A549 (cell line): ENCODE data around the gene HSD17B3. TPM values are rescaled to one million over a fixed set of nuclear protein-coding genes. Genes with fewer than 3 reads are reported as not detected.

ENCODE experiments used
- ATAC-seq, 2 experiments: fragments of 200-7000 bp in 1 of 2; fragments of >200 bp in 1 of 2; cut with Nextera tagmentation in 1 of 2; cut with Tn5 transposase in 1 of 2; 3 replicates each; pipeline versions ENCODE4 v1.8.0 to v1.9.1; 2018 to 2020; ENCODE audit warnings: mild to moderate bottlenecking in 1 of 2, moderate library complexity in 1 of 2
- CTCF ChIA-PET: fragments of 300-600 bp; sonication (Branson Sonifier 250); formaldehyde crosslinking; extraction: SDS; loops from one replicate; lab custom pipeline; 2021; ENCODE audit warnings: antibody characterized with exemption, inconsistent platforms; lab: Yijun Ruan, JAX
- POLR2A ChIA-PET: fragments of 350-600 bp; formaldehyde crosslinking; extraction: SDS; loops from one replicate; lab custom pipeline; 2021; ENCODE audit warnings: antibody characterized with exemption, inconsistent platforms; lab: Yijun Ruan, JAX
- DNase-seq, 2 experiments: peaks; one replicate each; pipeline versions ENCODE4 v3.0.0 to v3.0.0-alpha.2; 2011 to 2016; ENCODE audit warnings: low read depth in 1 of 2, low spot score in 1 of 2
- FAIRE-seq: peaks from 2 replicates; lab custom pipeline; 2011; peaks lifted over from hg19 to GRCh38; lab: Jason Lieb, UNC
- H3K27ac ChIP-seq, 2 experiments: fragments of >200 bp; sonication (Bioruptor Twin); formaldehyde crosslinking; 3 replicates each; pipeline ENCODE4 v1.5.1; 2016 to 2017
- H3K4me1 ChIP-seq: fragments of >200 bp; sonication (Bioruptor Twin); formaldehyde crosslinking; 3 replicates; pipeline ENCODE4 v1.6.1; 2016
- H3K4me2 ChIP-seq: fragments of >200 bp; sonication (Bioruptor Twin); formaldehyde crosslinking; 3 replicates; pipeline ENCODE4 v1.6.1; 2016
- H3K4me3 ChIP-seq: fragments of >200 bp; sonication (Bioruptor Twin); formaldehyde crosslinking; 3 replicates; pipeline ENCODE4 v1.5.1; 2016
- H3K9me3 ChIP-seq: fragments of >200 bp; sonication (Bioruptor Twin); formaldehyde crosslinking; 3 replicates; pipeline ENCODE4 v1.6.1; 2016
- BHLHE40 ChIP-seq: IDR thresholded peaks from 2 replicates; pipeline ENCODE4 v1.6.1; 2012; ENCODE audit warnings: low read depth, low read length, inconsistent platforms
- CBX8 ChIP-seq: fragments of 200-600 bp; sonication (generic); IDR thresholded peaks from 2 replicates; pipeline ENCODE4 v1.6.1; 2016
- CEBPB ChIP-seq, 2 experiments: fragments of >200 bp in 1 of 2; sonication (Bioruptor Twin) in 1 of 2; formaldehyde crosslinking in 1 of 2; IDR thresholded peaks; 2 replicates each; pipeline ENCODE4 v1.6.1; 2012 to 2016
- ESRRA ChIP-seq: fragments of 150-350 bp; IDR thresholded peaks from 2 replicates; pipeline ENCODE4 v1.6.1; 2014; ENCODE audit warnings: mild to moderate bottlenecking, low read length, borderline replicate concordance
- FOSL2 ChIP-seq, 2 experiments: fragments of 450-650 bp in 1 of 2; fragments of >200 bp in 1 of 2; sonication (Bioruptor Twin) in 1 of 2; formaldehyde crosslinking; IDR thresholded peaks; 2 replicates each; pipeline versions ENCODE4 v1.5.0 to v1.6.1; 2016 to 2020; ENCODE audit warnings: mild to moderate bottlenecking in 1 of 2, moderate library complexity in 1 of 2
- HDAC2 ChIP-seq: fragments of 200-600 bp; sonication (generic); IDR thresholded peaks from 2 replicates; pipeline ENCODE4 v1.6.1; 2016
- HOXB13 ChIP-seq: fragments of 250-450 bp; sonication (Bioruptor Pico); IDR thresholded peaks from 2 replicates; pipeline ENCODE4 v1.5.0; 2020; ENCODE audit warnings: low read depth, mild to moderate bottlenecking, moderate library complexity
- KDM1A ChIP-seq: fragments of 200-600 bp; sonication (generic); IDR thresholded peaks from 2 replicates; pipeline ENCODE4 v1.6.1; 2016; ENCODE audit warnings: low read depth, mild to moderate bottlenecking
- MYC ChIP-seq: IDR thresholded peaks from 2 replicates; pipeline ENCODE4 v1.6.1; 2012; ENCODE audit warnings: mild to moderate bottlenecking, inconsistent platforms, low read length, improper control_type of control experiment, borderline replicate concordance
- PHF8 ChIP-seq: fragments of 200-600 bp; sonication (generic); IDR thresholded peaks from 2 replicates; pipeline ENCODE4 v1.6.1; 2016; ENCODE audit warnings: low read depth, mild to moderate bottlenecking, antibody characterized with exemption, moderate library complexity, borderline replicate concordance
- POLR2AphosphoS2 ChIP-seq: conservative IDR thresholded peaks from 2 replicates; pipeline ENCODE4 v1.6.1; 2012; ENCODE audit warnings: low read length, improper control_type of control experiment, inconsistent platforms
- RAD21 ChIP-seq, 2 experiments: fragments of >200 bp in 1 of 2; sonication (Bioruptor Twin) in 1 of 2; formaldehyde crosslinking in 1 of 2; IDR thresholded peaks in 1 of 2; conservative IDR thresholded peaks in 1 of 2; 2 replicates in 1 of 2; 3 replicates in 1 of 2; pipeline ENCODE4 v1.6.1; 2012 to 2018; ENCODE audit warnings: inconsistent platforms in 1 of 2
- RNF2 ChIP-seq: fragments of 200-600 bp; sonication (generic); IDR thresholded peaks from 2 replicates; pipeline ENCODE4 v1.6.1; 2016; ENCODE audit warnings: low read depth, mild to moderate bottlenecking, antibody characterized with exemption, moderate library complexity, borderline replicate concordance
- SMC3 ChIP-seq: fragments of >200 bp; sonication (Bioruptor Twin); formaldehyde crosslinking; IDR thresholded peaks from 3 replicates; pipeline ENCODE4 v1.6.1; 2018; ENCODE audit warnings: inconsistent platforms
- SREBF2 ChIP-seq: fragments of 450-650 bp; IDR thresholded peaks from 2 replicates; pipeline ENCODE4 v1.6.1; 2014; ENCODE audit warnings: mild to moderate bottlenecking, moderate library complexity
- TP53 ChIP-seq: fragments of 250-450 bp; sonication (Bioruptor Pico); IDR thresholded peaks from 2 replicates; pipeline ENCODE4 v1.5.0; 2021; ENCODE audit warnings: mild to moderate bottlenecking, moderate library complexity
- ZFP36 ChIP-seq: fragments of 450-650 bp; IDR thresholded peaks from 2 replicates; pipeline ENCODE4 v1.6.1; 2014; ENCODE audit warnings: borderline replicate concordance; ENCODE audit not compliant: partially characterized antibody
- WGBS: methylation state at CpG from one replicate; pipeline ENCODE4 v1.1.6; 2017; ENCODE audit errors: missing lambda C conversion rate; 5-methylcytosine and 5-hydroxymethylcytosine counted together
- polyA plus RNA-seq, 4 experiments: library from polyadenylated mRNA; depleted of rRNA in 3 of 4; stranded (reverse); fragments of >200 nt; fragmentation: RNase III in 1 of 4; extraction: RNeasy Plus Mini Kit Qiagen cat#74134 plus additional on column Dnase treatment in 1 of 4; gene quantifications; 2 replicates in 3 of 4; 3 replicates in 1 of 4; pipeline ENCODE4 v1.2.3, GENCODE V29; 2011 to 2017
- TF ChIP-seq, protein P1 (sequence below): IDR thresholded peaks from 2 replicates; pipeline ENCODE4 v1.6.1; 2012
- TF ChIP-seq, protein P2 (sequence below): fragments of 150-350 bp; IDR thresholded peaks from 2 replicates; pipeline ENCODE4 v1.6.1; 2014; ENCODE audit warnings: low read depth, mild to moderate bottlenecking, low read length
- TF ChIP-seq, protein P3 (sequence below): fragments of >200 bp; sonication (Bioruptor Twin); formaldehyde crosslinking; IDR thresholded peaks from 3 replicates; pipeline ENCODE4 v1.5.1; 2016

The HSD17B3 gene
- polyA plus RNA-seq, 2 of the 4 experiments (the other 2 are of a cell fraction), result 0.22 to 0.25 TPM

DNA sequence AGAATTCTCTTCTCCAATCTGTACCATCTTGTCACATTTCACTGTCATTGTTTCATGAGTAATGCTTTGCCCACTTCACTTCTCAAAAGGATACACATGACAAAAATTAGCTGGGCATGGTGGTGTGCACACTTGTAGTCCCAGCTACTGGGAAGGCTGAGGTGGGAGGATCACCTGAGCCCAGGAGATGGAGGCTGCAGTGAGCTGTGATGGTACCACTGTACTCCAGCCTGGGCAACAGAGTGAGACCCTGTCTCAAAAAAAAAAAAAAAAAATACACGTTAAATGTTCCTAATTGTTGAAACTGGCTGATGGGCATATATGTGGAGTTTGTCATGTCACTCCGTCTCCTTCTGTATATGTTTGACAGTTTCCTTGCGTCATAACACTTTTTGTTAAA, 36.3 kb upstream of the HSD17B3 start:
- Histone ChIP-seq H3K9me3 (no peaks in the 10 kb centered on the region), H3K4me1 (peaks cover 50% of the 10 kb centered on the region), H3K4me2 (no peak overlapping the region), H3K4me3 (no peak overlapping the region), H3K27ac (peak overlapping the region; percentile 83 to 89)
- DNase-seq (no peak), FAIRE-seq (no peak), ATAC-seq (no peak)
- WGBS, result 91% methylated on average over 3 of the region's 3 CpGs
- CTCF ChIA-PET, result interaction anchor here (0.6 to 3.5 kb wide), 8 partner anchors 9 to 257 kb away, joined by 3 to 17 read pairs (median 3); no protein-coding TSS in a partner anchor
- no peak for TF ChIP-seq SREBF2
- no peak for TF ChIP-seq BHLHE40
- TF ChIP-seq, protein P1, sequence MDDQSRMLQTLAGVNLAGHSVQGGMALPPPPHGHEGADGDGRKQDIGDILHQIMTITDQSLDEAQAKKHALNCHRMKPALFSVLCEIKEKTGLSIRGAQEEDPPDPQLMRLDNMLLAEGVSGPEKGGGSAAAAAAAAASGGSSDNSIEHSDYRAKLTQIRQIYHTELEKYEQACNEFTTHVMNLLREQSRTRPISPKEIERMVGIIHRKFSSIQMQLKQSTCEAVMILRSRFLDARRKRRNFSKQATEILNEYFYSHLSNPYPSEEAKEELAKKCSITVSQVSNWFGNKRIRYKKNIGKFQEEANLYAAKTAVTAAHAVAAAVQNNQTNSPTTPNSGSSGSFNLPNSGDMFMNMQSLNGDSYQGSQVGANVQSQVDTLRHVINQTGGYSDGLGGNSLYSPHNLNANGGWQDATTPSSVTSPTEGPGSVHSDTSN, result no peak
- TF ChIP-seq TP53, result no peak
- POLR2A ChIA-PET, result no interaction called here

DNA sequence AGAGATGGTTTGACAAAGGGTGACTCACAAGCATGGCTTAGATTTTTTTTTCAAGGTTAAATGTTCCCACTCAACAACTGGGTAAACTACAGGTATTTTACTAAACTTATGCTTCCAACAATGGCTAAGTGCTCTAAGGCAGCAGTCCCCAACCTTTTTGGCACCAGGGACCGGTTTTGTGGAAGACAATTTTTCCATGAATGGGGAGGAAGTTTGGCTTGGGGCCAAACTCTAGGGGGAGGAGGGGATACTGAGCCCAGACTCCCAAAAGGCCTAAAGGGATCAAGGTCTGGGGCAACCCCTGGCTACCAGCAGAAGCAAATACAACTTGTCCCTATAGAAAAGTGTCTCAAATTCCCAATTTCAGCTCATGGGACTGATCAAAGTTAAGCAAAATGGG, 32.0 kb upstream of the HSD17B3 start:
- H3K4me3 ChIP-seq, result no peak overlapping the region
- peaks cover 25% of the 10 kb centered on the region for H3K4me1 ChIP-seq
- H3K4me2 ChIP-seq, result 0 out of 3 replicates have a peak overlapping the region, but pooled peaks have one; percentile 4
- FAIRE-seq, result no peak
- DNase-seq, result no peak
- ChIA-PET CTCF (interaction anchor here (1.2 to 2.8 kb wide), 2 partner anchors 17 to 40 kb away, joined by 3 to 13 read pairs; no protein-coding TSS in a partner anchor), POLR2A (no interaction called here)
- no peak for TF ChIP-seq FOSL2 (IDR thresholded peaks at IDR 0.05)
- TF ChIP-seq FOSL2 (CRISPR knock-in tag; IDR thresholded peaks at IDR 0.05), result 0 out of 2 replicates have a peak, but pooled peaks have one; percentile 5
- no peak for TF ChIP-seq CEBPB (IDR thresholded peaks at IDR 0.05)
- no peak for ATAC-seq
- H3K27ac ChIP-seq, result peak overlapping the region in 1 of 2 experiments; percentile 64; a peak in 3 of 6 replicates
- H3K9me3 ChIP-seq, result no peaks in the 10 kb centered on the region
- 72% methylated on average over 1 of the region's 1 CpG for WGBS

DNA sequence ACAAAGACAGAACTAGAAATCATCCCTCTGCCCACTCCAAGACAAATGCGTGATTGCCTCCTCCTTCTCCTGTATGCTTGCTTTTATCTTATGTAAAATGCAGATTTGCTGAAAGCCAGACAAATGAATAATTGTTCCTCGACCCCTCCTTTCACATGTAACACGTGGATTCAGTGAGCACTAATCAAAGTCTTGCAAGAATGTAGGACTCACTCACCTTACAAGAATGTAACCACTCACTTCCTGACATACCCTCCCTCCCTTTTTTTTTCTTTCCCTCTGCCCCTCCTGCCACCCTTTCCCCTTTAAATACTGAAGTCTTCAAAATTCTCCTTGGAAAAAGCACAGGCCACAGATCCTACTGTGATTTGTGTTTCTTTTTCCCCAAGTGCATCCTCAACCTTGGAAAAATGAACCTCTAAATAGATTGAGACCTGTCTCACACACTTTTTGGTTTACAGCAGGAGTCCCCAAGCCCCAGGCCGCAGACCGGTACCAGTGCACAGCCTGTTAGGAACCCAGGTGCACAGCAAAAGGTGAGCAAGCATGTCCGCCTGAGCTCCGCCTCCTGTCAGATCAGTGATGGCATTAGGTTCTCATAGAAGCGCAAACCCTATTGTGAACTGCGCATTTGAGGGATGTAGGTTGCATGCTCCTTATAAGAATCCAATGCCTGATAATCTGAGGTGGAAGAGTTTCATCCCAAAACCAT, 29.4 kb upstream of the HSD17B3 start:
- Histone ChIP-seq H3K4me2 (no peak overlapping the region), H3K27ac (peak overlapping the region in 1 of 2 experiments; percentile 35; a peak in 2 of 6 replicates), H3K4me3 (no peak overlapping the region), H3K9me3 (no peaks in the 10 kb centered on the region), H3K4me1 (peaks cover 18% of the 10 kb centered on the region)
- ChIA-PET POLR2A (no interaction called here), CTCF (no interaction called here)
- ATAC-seq, result no peak
- 80% methylated on average over 9 of the region's 9 CpGs for WGBS
- no peak for FAIRE-seq
- no peak for DNase-seq
- TF ChIP-seq ESRRA, result no peak
- no peak for TF ChIP-seq PHF8
- TF ChIP-seq, protein P2, sequence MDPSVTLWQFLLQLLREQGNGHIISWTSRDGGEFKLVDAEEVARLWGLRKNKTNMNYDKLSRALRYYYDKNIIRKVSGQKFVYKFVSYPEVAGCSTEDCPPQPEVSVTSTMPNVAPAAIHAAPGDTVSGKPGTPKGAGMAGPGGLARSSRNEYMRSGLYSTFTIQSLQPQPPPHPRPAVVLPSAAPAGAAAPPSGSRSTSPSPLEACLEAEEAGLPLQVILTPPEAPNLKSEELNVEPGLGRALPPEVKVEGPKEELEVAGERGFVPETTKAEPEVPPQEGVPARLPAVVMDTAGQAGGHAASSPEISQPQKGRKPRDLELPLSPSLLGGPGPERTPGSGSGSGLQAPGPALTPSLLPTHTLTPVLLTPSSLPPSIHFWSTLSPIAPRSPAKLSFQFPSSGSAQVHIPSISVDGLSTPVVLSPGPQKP, result no peak
- TF ChIP-seq HDAC2, result no peak
- TF ChIP-seq KDM1A, result no peak
- TF ChIP-seq CBX8, result no peak
- no peak for TF ChIP-seq TP53
- TF ChIP-seq RAD21 (conservative IDR thresholded peaks at IDR 0.05 in 1 of 2, IDR thresholded peaks at IDR 0.05 in 1 of 2), result no peak
- TF ChIP-seq ZFP36, result no peak
- TF ChIP-seq SMC3, result no peak
- TF ChIP-seq POLR2AphosphoS2, result no peak
- TF ChIP-seq HOXB13 (CRISPR knock-in tag), result no peak
- TF ChIP-seq, protein P3, sequence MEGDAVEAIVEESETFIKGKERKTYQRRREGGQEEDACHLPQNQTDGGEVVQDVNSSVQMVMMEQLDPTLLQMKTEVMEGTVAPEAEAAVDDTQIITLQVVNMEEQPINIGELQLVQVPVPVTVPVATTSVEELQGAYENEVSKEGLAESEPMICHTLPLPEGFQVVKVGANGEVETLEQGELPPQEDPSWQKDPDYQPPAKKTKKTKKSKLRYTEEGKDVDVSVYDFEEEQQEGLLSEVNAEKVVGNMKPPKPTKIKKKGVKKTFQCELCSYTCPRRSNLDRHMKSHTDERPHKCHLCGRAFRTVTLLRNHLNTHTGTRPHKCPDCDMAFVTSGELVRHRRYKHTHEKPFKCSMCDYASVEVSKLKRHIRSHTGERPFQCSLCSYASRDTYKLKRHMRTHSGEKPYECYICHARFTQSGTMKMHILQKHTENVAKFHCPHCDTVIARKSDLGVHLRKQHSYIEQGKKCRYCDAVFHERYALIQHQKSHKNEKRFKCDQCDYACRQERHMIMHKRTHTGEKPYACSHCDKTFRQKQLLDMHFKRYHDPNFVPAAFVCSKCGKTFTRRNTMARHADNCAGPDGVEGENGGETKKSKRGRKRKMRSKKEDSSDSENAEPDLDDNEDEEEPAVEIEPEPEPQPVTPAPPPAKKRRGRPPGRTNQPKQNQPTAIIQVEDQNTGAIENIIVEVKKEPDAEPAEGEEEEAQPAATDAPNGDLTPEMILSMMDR, result no peak
- TF ChIP-seq FOSL2 (IDR thresholded peaks at IDR 0.05), result no peak
- TF ChIP-seq FOSL2 (CRISPR knock-in tag; IDR thresholded peaks at IDR 0.05), result no peak
- TF ChIP-seq RNF2, result no peak
- no peak for TF ChIP-seq MYC
